SK-N-SH treated with all-trans-retinoic acid at 6 μM for 48 hours (cell line): ENCODE measurements around the gene NEBL.

Source experiments
- ATAC-seq: fragments of 200-7000 bp; cut with Tn5 transposase; 3 replicates; pipeline ENCODE4 v1.9.1; 2020; ENCODE audit warnings: mild to moderate bottlenecking, moderate library complexity
- ARNTL ChIP-seq: fragments of 450-650 bp; formaldehyde crosslinking; IDR thresholded peaks from 2 replicates; pipeline ENCODE4 v1.5.0; 2020; ENCODE audit warnings: low read depth, mild to moderate bottlenecking, moderate library complexity, borderline replicate concordance
- BACH2 ChIP-seq: fragments of 250-450 bp; sonication (Bioruptor Pico); IDR thresholded peaks from 2 replicates; pipeline ENCODE4 v1.9.0; 2021; ENCODE audit warnings: mild to moderate bottlenecking, borderline replicate concordance
- CREB5 ChIP-seq: fragments of 250-450 bp; sonication (Bioruptor Pico); IDR thresholded peaks from 2 replicates; pipeline ENCODE4 v1.5.1; 2020; ENCODE audit warnings: low read depth, mild to moderate bottlenecking, moderate library complexity
- CSRNP3 ChIP-seq: fragments of 250-450 bp; sonication (Bioruptor Pico); IDR thresholded peaks from 2 replicates; pipeline ENCODE4 v1.5.1; 2021; ENCODE audit warnings: mild to moderate bottlenecking, moderate library complexity
- ESRRG ChIP-seq: fragments of 250-450 bp; sonication (Bioruptor Pico); IDR thresholded peaks from 2 replicates; pipeline ENCODE4 v1.6.1; 2021; ENCODE audit warnings: mild to moderate bottlenecking
- GLIS3 ChIP-seq: fragments of 250-450 bp; sonication (Bioruptor Pico); IDR thresholded peaks from 2 replicates; pipeline ENCODE4 v1.5.0; 2020; ENCODE audit warnings: mild to moderate bottlenecking, moderate library complexity
- ISL1 ChIP-seq: fragments of 250-450 bp; sonication (Bioruptor Pico); IDR thresholded peaks from 2 replicates; pipeline ENCODE4 v2.1.2; 2022; ENCODE audit warnings: mild to moderate bottlenecking, moderate library complexity
- OSR1 ChIP-seq: fragments of 250-450 bp; sonication (Bioruptor Pico); IDR thresholded peaks from 2 replicates; pipeline ENCODE4 v1.8.0; 2022; ENCODE audit warnings: moderate library complexity, mild to moderate bottlenecking, inconsistent platforms
- PATZ1 ChIP-seq: fragments of 250-450 bp; sonication (Bioruptor Pico); IDR thresholded peaks from 2 replicates; pipeline ENCODE4 v1.8.0; 2020; ENCODE audit warnings: mild to moderate bottlenecking, moderate library complexity, borderline replicate concordance
- POU6F1 ChIP-seq: fragments of 250-450 bp; sonication (Bioruptor Pico); IDR thresholded peaks from 2 replicates; pipeline ENCODE4 v1.8.0; 2021; ENCODE audit warnings: low read depth, mild to moderate bottlenecking, moderate library complexity, borderline replicate concordance
- RARB ChIP-seq: fragments of 250-450 bp; sonication (Bioruptor Pico); IDR thresholded peaks from 2 replicates; pipeline ENCODE4 v1.8.0; 2021; ENCODE audit warnings: mild to moderate bottlenecking, moderate library complexity
- SNAI2 ChIP-seq: fragments of 250-450 bp; sonication (Bioruptor Pico); IDR thresholded peaks from 2 replicates; pipeline ENCODE4 v1.5.0; 2020; ENCODE audit warnings: mild to moderate bottlenecking, moderate library complexity
- TCF4 ChIP-seq: fragments of 250-450 bp; sonication (Bioruptor Pico); IDR thresholded peaks from 2 replicates; pipeline ENCODE4 v1.8.0; 2021; ENCODE audit warnings: mild to moderate bottlenecking, moderate library complexity, borderline replicate concordance
- TOX ChIP-seq: fragments of 250-450 bp; sonication (Bioruptor Pico); IDR thresholded peaks from 2 replicates; pipeline ENCODE4 v1.8.0; 2021; ENCODE audit warnings: mild to moderate bottlenecking, moderate library complexity, borderline replicate concordance
- TSHZ2 ChIP-seq: fragments of 250-450 bp; sonication (Bioruptor Pico); IDR thresholded peaks from 2 replicates; pipeline ENCODE4 v1.5.0; 2020; ENCODE audit warnings: mild to moderate bottlenecking, moderate library complexity
- ZC3H10 ChIP-seq: fragments of 250-450 bp; sonication (Bioruptor Pico); IDR thresholded peaks from 2 replicates; pipeline ENCODE4 v1.5.1; 2021; ENCODE audit warnings: mild to moderate bottlenecking, moderate library complexity
- ZFP3 ChIP-seq: fragments of 250-450 bp; sonication (Bioruptor Pico); IDR thresholded peaks from 2 replicates; pipeline ENCODE4 v1.5.0; 2020; ENCODE audit warnings: mild to moderate bottlenecking, moderate library complexity
- ZFP30 ChIP-seq: fragments of 450-650 bp; formaldehyde crosslinking; IDR thresholded peaks from 2 replicates; pipeline ENCODE4 v1.5.0; 2022; ENCODE audit warnings: mild to moderate bottlenecking, moderate library complexity
- ZNF70 ChIP-seq: fragments of 450-650 bp; formaldehyde crosslinking; IDR thresholded peaks from 2 replicates; pipeline ENCODE4 v1.5.0; 2020; ENCODE audit warnings: mild to moderate bottlenecking, moderate library complexity
- ZNF8 ChIP-seq: fragments of 450-650 bp; formaldehyde crosslinking; IDR thresholded peaks from 2 replicates; pipeline ENCODE4 v1.5.0; 2020; ENCODE audit warnings: mild to moderate bottlenecking, moderate library complexity

Gene NEBL

GRCh38 chr10:20887706-20888555 lies 9.2 kb downstream of the NEBL start:
- ATAC-seq, result no peak; the same call in 2 of the 3 replicates
- peak; percentile 63; the same call in 1 of the 2 replicates for TF ChIP-seq TCF4 (CRISPR knock-in tag)
- no peak for TF ChIP-seq RARB
- no peak for TF ChIP-seq TSHZ2
- TF ChIP-seq ZFP30, result no peak
- no peak for TF ChIP-seq ZNF70 (CRISPR knock-in tag)
- no peak for TF ChIP-seq SNAI2 (CRISPR knock-in tag)
- TF ChIP-seq ISL1 (CRISPR knock-in tag), result peak; percentile 65
- TF ChIP-seq OSR1, result no peak
- no peak for TF ChIP-seq PATZ1 (CRISPR knock-in tag)
- no peak for TF ChIP-seq POU6F1 (CRISPR knock-in tag)
- TF ChIP-seq BACH2, result no peak
- TF ChIP-seq ZFP3 (CRISPR knock-in tag), result no peak
- TF ChIP-seq TOX (CRISPR knock-in tag), result no peak
- no peak for TF ChIP-seq GLIS3 (CRISPR knock-in tag)

- no peak for TF ChIP-seq OSR1
- TF ChIP-seq TOX (CRISPR knock-in tag), result no peak
- TF ChIP-seq CSRNP3, result no peak
- TF ChIP-seq SNAI2 (CRISPR knock-in tag), result no peak
- no peak for TF ChIP-seq BACH2
- no peak for TF ChIP-seq ZNF8
- TF ChIP-seq ESRRG (CRISPR knock-in tag), result no peak
- no peak for TF ChIP-seq ZC3H10
- TF ChIP-seq, all 23 proteins: peak for 0
- ATAC-seq, result no peak
Observed at GRCh38 chr10:20885678-20886077, 11.4 kb downstream of the NEBL start.

- no peak for ATAC-seq
- TF ChIP-seq TSHZ2 (no peak), POU6F1 (CRISPR knock-in tag) (no peak), ARNTL (CRISPR knock-in tag) (no peak), PATZ1 (CRISPR knock-in tag) (no peak), ZNF70 (CRISPR knock-in tag) (no peak), CREB5 (no peak), ZFP3 (CRISPR knock-in tag) (no peak), RARB (no peak), BACH2 (no peak), TOX (CRISPR knock-in tag) (no peak), GLIS3 (CRISPR knock-in tag) (no peak), ZFP30 (no peak), OSR1 (no peak)
Observed at GRCh38 chr10:20883552-20883951, 13.6 kb downstream of the NEBL start.
